Activated CD4-positive, alpha-beta T cell treated with anti-CD3 and anti-CD28 coated beads for 1 hour (primary cell): ENCODE measurements around the gene STARD9.
A peak's percentile ranks its signal among the peaks of the same experiment; 100 is the strongest.
"Not testable (repeated sequence)": the region's sequence is repeated elsewhere in the genome, so short reads cannot be mapped to it uniquely, and the experiment has no call there.

Experiments used
- DNase-seq: peaks from one replicate; pipeline ENCODE4 v3.0.0-alpha.2; 2020

Gene STARD9

DNA sequence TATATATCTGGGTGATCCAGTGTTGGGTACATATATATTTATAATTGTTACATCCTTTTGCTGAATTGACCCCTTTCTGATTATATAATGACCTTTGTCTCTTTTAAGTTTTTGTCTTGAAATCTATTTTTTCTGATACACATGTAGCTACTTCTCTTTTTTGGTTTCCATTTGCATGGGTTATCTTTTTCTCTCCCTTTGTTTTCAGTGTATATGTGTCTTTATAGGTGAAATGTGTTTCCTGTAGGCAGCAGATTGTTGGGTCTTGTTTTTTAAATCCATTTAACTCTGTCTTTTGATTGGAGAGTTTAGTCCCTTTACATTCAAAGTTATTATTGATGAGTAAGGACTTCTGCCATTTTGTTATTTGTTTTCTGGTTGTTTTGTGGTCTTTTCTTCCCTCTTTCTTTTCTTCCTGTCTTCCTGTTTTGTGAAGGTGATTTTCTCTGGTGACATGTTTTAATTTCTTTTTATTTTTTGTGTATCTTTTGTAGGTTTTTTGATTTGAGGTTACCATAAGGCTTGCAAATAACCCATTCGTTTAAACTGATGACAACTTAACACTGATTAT lies 56.8 kb downstream of the STARD9 start:
- DNase-seq: no peak

GRCh38 chr15:42640109-42640508 lies 64.7 kb downstream of the STARD9 start:
- DNase-seq: no peak

GRCh38 chr15:42650208-42651066 lies 75.0 kb downstream of the STARD9 start:
- peak; percentile 28 for DNase-seq

- no peak for DNase-seq
Measured at GRCh38 chr15:42665827-42666226, 90.4 kb downstream of the STARD9 start.

- DNase-seq: no peak
Measured at GRCh38 chr15:42667855-42668254, 92.4 kb downstream of the STARD9 start.

GRCh38 chr15:42670451-42670850 lies 95.0 kb downstream of the STARD9 start:
- no peak for DNase-seq

- DNase-seq: no peak
Measured at GRCh38 chr15:42672444-42672843, 97.0 kb downstream of the STARD9 start.

GRCh38 chr15:42674472-42674871 lies 99.1 kb downstream of the STARD9 start:
- no peak for DNase-seq

GRCh38 chr15:42675021-42675420 lies 99.6 kb downstream of the STARD9 start:
- DNase-seq: no peak

DNA sequence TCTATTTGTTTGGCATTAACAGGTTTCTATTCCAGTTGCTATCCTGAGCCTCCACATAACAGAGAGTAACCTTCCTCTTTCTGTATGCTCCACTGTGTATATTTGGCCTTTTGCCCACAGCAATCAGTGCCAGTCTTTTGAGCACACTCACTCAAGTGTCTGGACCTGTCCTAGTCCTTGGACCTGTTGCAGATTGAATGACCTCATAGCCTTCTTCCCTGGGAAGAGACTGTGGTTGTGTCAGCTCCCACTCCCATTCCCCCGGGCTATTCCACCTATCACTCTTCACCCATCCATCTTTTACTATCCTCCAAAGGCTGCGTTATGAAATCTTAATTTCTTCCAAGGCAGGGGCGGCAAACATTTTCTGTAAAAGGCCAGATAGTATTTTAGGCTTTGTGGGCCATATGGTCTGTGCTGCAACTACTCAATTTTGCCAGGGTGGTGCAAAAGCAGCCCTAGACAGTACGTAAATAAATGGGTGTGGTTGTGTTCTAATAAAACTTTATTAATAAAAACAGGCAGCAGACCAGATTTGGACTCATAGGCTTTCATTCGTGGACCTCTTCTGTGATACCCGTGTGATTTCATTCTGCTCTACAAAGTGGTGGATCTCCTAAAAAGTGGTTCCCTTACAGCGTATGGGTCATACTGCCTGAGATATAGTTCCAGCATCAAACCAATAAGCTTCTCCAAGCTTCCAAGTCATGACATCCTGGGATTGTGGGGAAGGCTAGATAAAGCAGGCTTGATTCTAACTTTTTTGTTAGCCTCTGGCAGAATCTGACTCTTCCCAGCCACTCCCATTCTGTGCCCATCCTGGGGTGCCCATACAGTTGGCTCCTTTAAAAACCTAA lies 104.1 kb downstream of the STARD9 start:
- DNase-seq: no peak

DNA sequence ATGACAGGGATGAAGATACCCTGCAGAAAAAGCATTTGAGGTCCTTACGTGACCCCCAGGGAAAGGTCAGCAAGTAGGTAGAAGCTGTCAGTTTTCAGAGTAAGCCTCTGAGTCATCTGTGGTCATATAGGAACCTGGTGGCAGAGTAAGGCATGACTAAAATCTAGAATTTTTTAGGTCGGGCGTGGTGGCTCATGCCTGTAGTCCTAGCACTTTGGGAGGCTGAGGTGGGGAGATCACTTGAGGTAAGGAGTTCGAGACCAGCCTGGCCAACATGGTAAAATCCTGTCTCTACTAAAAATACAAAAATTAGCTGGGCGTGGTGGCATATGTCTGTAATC lies 104.7 kb downstream of the STARD9 start:
- DNase-seq: not testable (repeated sequence)

DNA sequence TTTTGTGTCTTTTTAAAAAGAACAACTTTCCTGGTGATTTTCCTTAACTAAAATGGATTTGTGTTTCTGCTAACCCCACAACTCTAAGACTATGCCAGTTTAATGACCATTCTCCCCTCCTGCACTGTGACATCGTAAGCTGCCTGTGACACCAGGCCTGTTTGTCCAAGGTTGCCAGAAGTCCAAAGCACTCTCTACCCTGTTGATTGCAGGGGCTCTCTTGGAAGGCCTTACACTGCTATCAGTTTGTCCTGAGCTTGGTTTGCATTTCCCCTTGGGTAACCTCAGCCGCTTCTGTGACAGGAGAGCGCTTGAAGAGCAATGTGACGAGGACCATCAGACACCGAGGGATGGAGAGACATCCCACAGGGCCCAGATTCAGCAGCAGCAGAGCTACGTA lies 105.7 kb downstream of the STARD9 start:
- no peak for DNase-seq

- DNase-seq: no peak
Measured at GRCh38 chr15:42686281-42686680, 110.9 kb downstream of the STARD9 start.

DNA sequence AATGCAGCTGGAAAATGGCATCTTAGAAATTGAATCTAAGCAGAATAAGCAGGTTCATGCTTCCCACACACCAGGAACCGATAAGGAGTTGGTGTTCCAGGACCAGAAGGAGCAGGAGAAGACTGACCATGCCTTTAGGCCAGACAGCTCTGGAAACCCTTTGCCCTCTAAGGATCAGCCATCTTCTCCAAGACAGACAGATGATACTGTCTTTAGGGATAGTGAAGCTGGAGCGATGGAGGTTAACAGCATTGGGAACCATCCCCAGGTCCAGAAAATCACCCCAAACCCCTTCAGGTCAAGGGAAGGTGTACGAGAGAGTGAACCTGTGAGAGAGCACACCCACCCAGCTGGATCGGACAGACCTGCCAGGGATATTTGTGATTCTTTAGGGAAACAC lies 112.3 kb downstream of the STARD9 start:
- no peak for DNase-seq

GRCh38 chr15:42688301-42688700 lies 112.9 kb downstream of the STARD9 start:
- DNase-seq: no peak

DNA sequence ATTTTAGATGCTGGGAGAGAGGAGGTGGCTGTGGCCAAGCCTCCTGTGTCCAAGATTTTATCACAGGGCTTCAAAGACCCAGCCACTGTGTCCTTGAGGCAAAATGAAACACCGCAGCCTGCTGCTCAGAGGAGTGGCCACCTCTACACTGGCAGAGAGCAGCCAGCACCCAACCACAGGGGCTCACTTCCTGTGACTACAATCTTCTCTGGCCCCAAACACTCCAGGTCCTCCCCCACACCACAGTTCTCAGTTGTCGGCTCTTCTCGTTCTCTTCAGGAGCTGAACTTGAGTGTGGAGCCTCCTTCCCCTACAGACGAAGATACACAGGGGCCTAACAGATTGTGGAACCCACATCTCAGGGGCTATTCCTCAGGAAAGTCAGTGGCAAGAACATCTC lies 115.9 kb downstream of the STARD9 start:
- no peak for DNase-seq

GRCh38 chr15:42691770-42692169 lies 116.4 kb downstream of the STARD9 start:
- DNase-seq: no peak

DNA sequence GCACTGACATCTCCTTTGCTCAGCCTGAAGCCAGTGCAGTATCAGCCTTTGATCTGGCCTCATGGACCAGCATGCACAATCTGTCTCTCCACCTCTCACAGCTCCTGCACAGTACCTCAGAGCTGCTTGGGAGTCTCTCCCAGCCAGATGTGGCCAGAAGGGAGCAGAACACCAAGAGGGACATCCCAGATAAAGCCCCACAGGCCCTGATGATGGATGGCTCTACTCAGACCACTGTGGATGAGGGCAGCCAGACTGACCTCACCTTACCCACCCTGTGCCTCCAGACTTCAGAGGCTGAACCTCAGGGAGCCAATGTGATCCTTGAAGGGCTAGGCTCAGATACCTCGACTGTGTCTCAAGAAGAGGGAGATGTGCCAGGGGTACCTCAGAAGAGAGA lies 117.1 kb downstream of the STARD9 start:
- no peak for DNase-seq

- no peak for DNase-seq
Measured at GRCh38 chr15:42692997-42693396, 117.6 kb downstream of the STARD9 start.

DNA sequence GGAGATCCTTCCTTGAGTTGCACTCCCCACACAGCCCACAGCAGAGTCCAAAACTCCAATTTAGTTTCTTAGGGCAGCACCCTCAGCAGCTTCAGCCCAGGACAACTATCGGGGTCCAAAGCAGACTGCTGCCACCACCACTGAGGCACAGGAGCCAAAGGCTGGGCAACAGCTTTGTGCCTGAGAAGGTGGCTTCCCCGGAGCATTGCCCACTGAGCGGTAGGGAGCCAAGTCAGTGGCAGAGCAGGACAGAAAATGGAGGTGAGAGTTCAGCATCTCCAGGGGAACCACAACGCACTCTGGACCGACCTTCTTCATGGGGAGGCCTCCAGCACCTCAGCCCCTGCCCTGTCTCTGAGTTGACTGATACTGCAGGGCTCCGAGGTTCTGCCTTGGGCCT lies 118.1 kb downstream of the STARD9 start:
- DNase-seq: no peak

DNA sequence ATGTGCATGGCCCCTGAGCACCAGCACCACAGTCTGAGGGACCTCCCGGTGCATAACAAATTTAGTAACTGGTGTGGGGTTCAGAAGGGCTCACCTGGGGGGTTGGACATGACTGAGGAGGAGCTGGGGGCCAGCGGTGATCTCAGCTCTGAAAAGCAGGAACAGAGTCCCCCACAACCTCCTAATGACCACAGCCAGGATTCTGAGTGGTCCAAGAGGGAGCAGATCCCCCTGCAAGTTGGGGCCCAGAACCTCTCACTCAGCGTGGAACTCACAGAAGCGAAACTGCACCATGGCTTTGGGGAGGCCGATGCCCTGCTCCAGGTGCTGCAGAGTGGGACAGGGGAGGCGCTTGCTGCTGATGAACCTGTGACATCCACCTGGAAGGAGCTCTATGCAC lies 118.5 kb downstream of the STARD9 start:
- no peak for DNase-seq

DNA sequence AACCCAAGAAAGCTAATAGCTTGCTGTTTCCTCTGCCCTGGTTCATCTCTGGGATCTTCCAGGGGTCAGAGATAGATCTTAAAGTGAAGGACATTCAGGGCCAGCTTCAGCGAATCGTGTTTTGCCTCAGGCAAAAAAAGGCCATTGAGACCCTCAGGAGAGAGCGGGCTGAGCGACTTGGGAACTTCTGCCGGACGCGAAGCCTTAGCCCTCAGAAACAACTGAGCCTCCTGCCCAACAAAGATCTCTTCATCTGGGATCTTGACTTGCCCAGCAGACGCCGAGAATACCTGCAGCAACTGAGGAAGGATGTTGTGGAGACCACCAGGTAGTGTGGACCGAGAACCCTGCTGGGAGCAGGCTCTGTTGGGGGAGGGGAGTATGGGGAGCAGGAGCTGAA lies 119.0 kb downstream of the STARD9 start:
- no peak for DNase-seq

- DNase-seq: no peak
Measured at GRCh38 chr15:42695527-42696071, 120.2 kb downstream of the STARD9 start.

DNA sequence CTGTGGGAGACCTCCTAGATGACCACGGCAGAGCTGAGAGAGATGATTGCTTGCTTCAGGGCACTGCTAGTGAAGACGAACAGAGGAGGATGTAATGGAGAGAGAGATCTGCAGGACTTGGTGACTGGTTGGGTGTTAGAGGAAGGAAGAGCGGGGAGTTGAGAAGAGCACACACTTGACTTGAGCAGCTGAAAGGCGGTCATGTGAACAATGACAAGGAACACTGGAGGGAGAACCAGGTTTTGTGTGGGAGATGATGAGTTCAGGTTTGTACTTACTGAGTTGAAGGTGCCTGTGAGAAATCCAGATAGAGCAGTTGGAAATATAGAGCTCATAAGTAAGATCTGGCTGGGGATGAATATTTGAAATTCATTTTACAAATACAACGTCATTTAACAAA lies 121.2 kb downstream of the STARD9 start:
- no peak for DNase-seq
